Dermis blood vessel endothelial cell (primary cell): ENCODE results near the gene ZNF521. TPM values are rescaled to one million over a fixed set of nuclear protein-coding genes. Genes with fewer than 3 reads are reported as not detected.

ENCODE experiments used
- DNase-seq: peaks from one replicate; pipeline ENCODE4 v3.0.0; 2010
- total RNA-seq: library from RNA; depleted of rRNA; stranded (reverse); fragments of >200 nt; gene quantifications from 2 replicates; pipeline ENCODE4 v1.2.3, GENCODE V29; 2014

ZNF521 gene
- total RNA-seq, 1 donor from 2014 or later = 188 TPM

DNA sequence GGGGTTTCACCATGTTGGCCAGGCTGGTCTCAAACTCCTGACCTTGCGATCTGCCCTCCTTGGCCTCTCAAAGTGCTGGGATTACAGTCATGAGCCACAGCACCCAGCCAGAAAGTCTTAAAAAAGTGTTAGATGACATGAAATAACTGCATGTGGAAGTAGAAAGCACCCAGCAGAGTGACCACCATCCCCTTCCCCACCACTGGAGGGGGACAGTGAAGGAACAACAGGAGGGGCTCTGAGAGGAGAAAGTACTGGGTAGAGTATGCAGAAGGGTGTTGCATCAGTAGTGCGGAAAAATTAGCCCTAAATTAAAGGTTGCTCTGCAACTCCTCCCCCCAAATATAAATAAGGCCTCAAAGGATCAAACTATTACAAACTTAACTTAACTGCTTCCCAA, 230.5 kb downstream of the ZNF521 start:
- no peak for DNase-seq

DNA sequence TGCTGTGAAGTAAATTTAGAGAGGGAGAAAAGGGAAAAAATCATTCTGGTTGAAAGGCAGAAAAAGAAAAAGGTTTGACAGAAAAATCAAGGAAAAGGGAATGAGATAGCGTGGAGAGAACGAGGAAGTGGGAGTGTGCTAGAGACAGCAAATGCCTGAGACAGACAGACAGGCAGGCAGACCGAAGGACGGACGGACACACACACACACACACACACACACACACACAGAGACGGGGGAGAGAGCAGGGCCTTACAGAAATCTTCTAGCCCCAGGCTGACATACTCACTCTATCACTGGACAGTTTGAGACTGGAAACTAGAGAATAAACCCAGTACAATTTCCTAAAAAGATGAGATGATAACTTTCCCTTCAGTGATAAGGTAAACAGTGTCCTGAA, 238.4 kb downstream of the ZNF521 start:
- DNase-seq = no peak

DNA sequence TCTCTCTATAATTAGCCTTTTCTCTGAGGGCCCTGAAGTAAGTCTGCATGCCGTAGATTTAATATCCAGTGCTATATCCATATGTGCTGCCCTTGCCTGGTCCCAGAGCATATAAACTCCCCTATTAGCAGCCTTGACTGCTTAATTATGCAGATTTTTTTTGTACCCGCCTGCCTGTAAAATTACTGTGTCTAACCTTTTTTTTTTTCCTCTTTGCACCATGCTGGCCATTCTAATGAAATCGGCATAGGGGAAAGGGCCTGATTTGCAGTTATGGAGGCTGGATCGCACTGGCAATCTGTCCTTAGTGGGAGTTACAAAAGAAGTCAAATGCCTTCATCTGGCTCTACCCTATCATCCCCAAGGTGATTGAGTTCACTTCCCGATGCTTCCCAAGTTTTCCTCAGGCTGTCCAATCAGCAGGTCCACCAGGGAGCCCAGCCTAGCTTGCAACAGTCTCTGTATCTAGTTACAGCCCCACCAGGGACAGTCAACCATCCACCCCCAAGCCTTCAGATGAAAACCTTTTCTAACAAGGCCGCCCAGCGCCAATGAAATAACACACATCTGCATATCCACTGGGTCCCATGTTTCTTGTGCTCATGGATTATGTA, 239.0 kb downstream of the ZNF521 start:
- no peak for DNase-seq

GRCh38 chr18:25111377-25112288, 240.3 kb downstream of the ZNF521 start:
- no peak for DNase-seq

DNA sequence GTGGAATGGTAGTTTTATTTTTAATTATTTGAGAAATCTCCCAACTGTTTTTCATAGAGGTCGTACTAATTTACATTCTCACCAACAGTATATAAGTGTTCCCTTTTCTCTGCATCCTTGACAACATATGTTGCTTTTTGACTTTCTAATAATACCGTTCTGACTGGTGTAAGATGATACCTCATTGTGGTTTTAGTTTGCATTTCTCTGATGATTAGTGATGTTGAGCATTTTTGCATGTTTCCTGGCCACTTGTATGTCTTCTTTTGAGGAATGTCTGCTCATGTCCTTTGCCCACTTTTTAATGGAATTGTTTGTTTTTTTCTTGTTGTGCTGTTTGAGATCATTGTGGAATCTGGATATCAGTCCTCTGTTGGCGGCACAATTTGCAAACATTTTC, 242.5 kb downstream of the ZNF521 start:
- DNase-seq = no peak

DNA sequence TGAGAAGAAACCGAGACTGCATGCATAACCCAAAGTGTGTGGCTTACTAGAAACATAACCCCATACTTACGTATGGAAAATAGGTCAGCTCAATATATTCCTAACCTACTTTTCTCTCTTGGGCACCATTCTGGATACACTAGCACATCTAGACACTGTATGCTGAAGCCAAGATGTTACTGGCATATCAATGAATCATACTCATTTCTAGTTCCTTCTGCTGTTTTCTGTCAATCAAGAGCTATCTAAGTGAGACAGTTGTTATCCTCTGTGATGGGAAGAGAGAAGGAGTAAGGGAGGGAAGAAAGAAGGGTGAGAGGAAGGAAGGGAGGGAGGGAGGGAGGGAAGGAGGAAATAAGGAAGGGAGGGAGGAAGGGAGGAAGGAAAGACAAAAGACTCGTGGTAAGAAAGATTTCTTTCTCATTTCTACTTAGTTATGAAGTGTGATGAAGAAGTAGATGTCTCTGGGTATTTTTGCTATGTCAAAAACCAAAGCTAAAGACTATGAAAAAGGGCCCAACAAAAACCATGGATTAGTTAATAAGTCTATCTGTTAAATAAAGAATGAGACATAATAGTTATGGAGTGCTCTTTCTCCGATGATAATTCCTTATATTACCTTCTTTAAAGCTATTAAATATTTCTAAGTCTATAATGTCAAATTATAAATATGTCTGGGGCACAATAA, 248.4 kb downstream of the ZNF521 start:
- no peak for DNase-seq

GRCh38 chr18:25102662-25103061, 249.3 kb downstream of the ZNF521 start:
- peak; percentile 68 for DNase-seq

- DNase-seq = peak; percentile 47
Observed at GRCh38 chr18:25100418-25100817, 251.5 kb downstream of the ZNF521 start.

DNA sequence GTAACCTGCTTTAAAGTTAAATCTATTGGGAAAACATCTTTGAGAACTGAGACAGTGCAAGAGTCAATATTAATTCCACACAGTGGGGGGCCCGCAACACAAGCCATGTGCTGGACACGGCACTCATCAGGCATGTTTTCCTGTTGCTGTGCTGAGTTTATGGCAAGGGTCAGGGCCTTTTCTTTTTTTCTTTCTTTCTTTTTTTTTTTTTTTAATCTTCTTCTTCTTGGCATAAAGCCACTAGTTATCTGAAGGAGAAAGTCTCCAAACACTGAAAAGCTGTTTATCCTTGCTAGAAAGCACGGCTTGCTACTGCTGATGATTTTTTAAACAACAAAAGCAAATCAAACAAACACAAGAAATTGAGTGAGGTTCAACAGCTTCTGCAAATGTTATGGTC, 252.1 kb downstream of the ZNF521 start:
- peak; percentile 30 for DNase-seq

- peak; percentile 78 for DNase-seq
Observed at GRCh38 chr18:25097569-25098056, 254.4 kb downstream of the ZNF521 start.

DNA sequence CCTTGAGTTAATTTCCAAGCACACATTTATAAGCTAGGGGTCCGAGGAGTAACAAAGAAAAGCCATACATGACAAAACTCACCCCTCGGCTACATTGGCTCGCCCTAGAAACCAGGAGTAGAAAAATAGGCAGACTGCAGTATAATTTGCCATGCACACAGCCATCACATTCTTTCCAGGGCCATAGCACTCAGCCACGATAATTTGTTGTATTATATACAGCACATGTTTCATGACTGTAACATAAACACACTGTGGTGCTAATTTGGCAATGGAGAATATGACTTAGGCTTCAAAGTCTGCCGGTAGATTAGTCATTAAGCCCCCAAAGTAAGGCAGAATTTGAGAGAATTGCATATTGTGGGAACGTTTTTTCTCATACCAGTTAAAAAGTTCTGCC, 254.9 kb downstream of the ZNF521 start:
- DNase-seq = peak; percentile 51

DNA sequence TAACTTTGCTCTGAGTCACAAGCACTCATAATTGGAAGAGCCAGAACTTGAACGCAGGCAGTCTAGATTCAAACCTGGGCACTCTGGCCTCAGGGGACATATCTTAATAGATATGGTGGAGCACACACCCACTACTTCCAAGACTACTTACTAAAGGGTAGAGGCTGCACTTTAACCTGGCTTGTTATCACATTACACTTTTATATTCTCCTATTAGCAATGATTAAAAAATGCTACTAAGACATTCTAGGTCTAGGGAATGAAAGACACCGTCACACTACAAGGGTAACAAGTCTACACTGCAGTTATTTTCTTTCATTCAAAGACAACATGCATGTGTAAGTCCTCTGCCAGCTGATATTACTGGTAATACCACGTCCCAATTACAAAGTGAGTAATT, 258.8 kb downstream of the ZNF521 start:
- no peak for DNase-seq

DNA sequence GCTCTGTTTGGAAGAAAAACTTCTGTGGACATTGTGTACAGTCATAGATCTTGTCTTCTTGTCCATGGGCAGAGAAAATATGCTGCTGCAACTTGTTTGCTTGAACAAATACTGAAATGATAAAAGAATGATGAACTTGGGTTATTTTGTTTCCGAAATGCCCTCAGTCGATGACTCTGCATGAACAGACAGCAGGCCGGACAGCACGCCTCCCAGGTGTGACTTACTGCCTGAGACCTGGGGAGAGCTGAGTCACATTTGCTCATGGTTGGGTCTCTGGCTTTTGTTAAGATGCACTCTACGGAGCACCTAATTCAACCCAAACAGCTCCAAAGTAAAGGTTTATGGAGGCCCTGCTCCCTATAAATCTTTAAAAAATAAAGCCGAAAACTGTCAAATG, 262.5 kb downstream of the ZNF521 start:
- DNase-seq = no peak

DNA sequence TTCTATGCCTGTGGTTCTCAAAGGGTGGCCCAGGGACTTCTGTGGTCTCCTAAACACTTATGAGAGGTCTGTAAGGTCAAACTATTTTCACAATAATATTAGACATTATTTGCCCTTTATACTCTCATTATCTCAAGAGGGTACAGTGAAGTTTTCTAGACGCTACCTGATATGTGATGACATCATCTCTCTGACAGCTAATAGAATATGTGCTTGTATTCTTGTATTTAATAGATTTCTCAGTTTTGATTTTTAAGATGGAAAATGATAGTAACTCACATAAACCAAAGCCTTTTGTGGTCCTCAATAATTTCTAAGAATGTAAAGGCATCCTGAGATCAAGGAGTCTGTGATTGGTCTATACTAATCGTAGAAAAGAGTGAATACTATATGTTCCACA, 265.1 kb downstream of the ZNF521 start:
- DNase-seq = no peak

DNA sequence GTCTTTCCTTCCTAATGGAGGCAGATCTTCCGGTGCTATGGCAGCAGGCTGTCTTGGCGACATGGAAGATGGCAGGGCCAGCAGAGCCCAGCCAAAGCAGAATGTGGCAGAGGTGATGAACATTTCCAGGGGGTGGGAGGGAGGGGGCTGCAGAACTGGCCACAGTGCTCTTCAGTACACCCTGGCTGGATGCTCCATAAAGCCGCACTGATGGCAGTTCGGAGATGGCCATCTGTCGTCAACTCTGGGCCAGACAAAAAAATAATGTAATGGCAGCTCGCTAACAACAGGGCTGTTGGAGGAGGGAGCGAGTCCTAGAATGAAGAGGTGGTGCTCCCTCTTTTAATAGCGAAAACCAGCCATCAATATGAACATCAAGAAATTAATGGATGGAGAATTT, 271.0 kb downstream of the ZNF521 start:
- DNase-seq = no peak

DNA sequence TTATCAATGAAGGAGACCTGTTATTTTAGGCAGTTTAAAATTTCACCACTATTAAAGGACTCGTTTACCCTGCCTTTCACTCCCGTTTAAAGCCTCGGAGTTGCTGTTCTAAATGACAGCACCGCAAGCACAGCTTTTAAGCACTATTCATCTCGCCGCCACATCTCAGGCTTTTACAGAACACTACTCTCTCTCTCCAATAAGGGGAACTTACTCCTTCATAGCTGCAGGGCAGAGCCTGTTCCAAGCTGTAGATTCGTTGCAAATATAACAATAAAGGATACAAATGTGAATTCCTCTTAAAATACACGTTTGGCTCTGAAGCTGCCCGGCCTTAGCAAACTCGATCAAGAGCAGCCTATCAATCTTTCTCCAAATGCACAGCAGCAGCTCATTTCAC, 271.8 kb downstream of the ZNF521 start:
- DNase-seq = no peak

- no peak for DNase-seq
Observed at GRCh38 chr18:25077944-25078723, 273.8 kb downstream of the ZNF521 start.

- no peak for DNase-seq
Observed at GRCh38 chr18:25077038-25077943, 274.7 kb downstream of the ZNF521 start.

DNA sequence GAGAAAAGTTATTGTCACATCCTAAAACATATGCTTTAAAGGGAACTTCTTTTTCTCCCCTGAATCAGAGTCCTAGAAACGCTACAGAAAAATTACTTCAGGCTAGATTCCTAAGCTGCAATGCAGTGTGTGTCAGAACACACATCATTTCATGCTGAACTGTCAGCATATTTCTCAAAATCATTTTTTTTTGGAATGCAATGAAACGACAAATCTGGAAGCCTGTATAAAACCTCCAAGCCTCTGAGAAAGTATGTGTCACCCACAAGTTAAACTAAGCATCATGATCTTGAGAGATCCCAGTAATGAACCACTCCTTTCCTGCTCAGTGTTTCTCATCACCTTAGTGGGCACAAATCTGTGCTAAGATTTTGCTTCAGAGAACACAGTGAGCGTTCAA, 276.2 kb downstream of the ZNF521 start:
- DNase-seq = no peak

DNA sequence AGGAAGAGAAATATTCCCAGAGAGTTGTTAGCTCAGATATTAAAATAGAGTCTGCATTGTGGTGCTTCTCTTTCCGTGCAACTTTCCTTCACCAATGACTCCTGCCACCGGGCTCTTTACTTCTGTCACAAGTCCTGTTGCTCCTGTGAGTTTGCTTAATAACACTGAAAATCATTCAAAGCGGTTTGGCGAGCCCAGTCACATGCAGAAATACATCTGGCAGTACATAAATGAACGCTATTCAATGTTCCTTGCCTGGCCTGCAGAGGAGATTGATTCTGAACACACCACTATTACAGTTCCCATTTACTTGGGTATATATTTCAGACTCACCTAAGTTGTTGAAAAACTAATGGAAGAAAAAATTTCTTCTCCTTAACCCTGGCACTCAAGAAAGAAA, 276.6 kb downstream of the ZNF521 start:
- DNase-seq = no peak

- DNase-seq = no peak
Observed at GRCh38 chr18:25074925-25075324, 277.0 kb downstream of the ZNF521 start.

GRCh38 chr18:25072205-25072604, 279.8 kb downstream of the ZNF521 start:
- DNase-seq = no peak
